Measurements from ENCODE around the gene ISG15. TPM values are rescaled to one million over a fixed set of nuclear protein-coding genes. Genes with fewer than 3 reads are reported as not detected.

The ISG15 gene
- total and polyA plus RNA-seq, 2 of the 13 experiments (the other 11 are each of a cell fraction or from before 2014, with no cell fraction given) = 42.1 to 54.9 TPM

DNA sequence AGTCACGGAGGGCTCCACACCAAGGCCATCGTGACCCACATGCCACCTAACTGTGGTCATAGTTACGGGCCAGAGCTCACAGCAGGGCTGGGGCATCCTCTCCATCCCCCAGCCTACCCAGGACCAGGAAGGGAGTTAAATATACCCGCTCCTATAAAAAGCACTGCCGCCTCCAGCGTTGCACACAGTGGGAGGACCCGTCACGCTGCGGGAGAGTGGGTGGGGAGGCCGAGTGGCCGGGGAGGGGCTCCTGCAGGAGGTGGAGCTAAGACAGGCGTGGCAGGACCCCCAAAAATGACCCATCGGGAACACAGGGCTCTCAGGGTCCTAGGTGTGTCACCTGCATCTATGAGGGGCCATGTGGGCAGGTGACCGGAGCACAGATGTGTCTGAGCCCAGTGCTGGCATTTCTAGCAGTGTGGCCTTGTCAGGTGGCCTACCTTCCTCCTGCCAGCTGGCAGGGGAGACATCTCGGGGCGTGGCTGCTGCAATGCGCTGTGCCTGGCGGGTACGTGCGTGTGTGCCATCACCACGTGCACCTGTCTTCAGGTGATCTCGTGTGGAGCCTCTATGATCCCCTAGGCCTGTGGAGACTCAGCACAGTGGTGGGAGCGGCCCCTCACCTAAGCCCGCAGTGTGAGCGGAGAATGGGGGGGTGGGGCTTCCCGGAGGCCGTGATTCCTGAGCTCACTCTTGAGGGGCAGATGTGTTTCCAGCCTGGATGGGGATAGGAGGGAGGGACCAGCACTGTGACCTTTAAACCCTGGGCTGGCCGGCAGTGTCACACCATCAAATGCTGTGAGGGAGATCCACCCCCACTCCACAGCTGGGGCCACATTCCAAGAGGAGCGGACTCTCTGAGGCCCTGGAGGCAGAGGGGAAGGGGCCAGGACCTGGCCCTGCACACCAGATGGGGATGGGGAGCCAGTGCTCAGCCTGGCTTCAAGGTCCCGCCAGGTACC lies 24.4 kb downstream of the ISG15 start (continued):
- TF ChIP-seq, protein P1, sequence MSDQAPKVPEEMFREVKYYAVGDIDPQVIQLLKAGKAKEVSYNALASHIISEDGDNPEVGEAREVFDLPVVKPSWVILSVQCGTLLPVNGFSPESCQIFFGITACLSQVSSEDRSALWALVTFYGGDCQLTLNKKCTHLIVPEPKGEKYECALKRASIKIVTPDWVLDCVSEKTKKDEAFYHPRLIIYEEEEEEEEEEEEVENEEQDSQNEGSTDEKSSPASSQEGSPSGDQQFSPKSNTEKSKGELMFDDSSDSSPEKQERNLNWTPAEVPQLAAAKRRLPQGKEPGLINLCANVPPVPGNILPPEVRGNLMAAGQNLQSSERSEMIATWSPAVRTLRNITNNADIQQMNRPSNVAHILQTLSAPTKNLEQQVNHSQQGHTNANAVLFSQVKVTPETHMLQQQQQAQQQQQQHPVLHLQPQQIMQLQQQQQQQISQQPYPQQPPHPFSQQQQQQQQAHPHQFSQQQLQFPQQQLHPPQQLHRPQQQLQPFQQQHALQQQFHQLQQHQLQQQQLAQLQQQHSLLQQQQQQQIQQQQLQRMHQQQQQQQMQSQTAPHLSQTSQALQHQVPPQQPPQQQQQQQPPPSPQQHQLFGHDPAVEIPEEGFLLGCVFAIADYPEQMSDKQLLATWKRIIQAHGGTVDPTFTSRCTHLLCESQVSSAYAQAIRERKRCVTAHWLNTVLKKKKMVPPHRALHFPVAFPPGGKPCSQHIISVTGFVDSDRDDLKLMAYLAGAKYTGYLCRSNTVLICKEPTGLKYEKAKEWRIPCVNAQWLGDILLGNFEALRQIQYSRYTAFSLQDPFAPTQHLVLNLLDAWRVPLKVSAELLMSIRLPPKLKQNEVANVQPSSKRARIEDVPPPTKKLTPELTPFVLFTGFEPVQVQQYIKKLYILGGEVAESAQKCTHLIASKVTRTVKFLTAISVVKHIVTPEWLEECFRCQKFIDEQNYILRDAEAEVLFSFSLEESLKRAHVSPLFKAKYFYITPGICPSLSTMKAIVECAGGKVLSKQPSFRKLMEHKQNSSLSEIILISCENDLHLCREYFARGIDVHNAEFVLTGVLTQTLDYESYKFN (CRISPR knock-in tag; conservative IDR thresholded peaks at IDR 0.05) = peak; percentile 86
- TF ChIP-seq EEA1 (CRISPR knock-in tag; IDR thresholded peaks at IDR 0.05; ENCODE audit: borderline replicate concordance) = no peak
- no peak for TF ChIP-seq NONO (IDR thresholded peaks at IDR 0.05)
- TF ChIP-seq NONO (CRISPR knock-in tag; conservative IDR thresholded peaks at IDR 0.05) = 0 out of 2 replicates have a peak, but pooled peaks have one; percentile 4
- TF ChIP-seq ZNF776 (CRISPR knock-in tag; IDR thresholded peaks at IDR 0.05) = no peak
- no peak for TF ChIP-seq ZNF543 (CRISPR knock-in tag; IDR thresholded peaks at IDR 0.05)
- TF ChIP-seq ZBTB25 (CRISPR knock-in tag; IDR thresholded peaks at IDR 0.05) = no peak
- TF ChIP-seq ZFP91 (CRISPR knock-in tag; IDR thresholded peaks at IDR 0.05; ENCODE audit: borderline replicate concordance) = peak; percentile 74; the same call in 1 of the 2 replicates
- peak; percentile 46; the same call in 1 of the 2 replicates for TF ChIP-seq GATAD2A (CRISPR knock-in tag; IDR thresholded peaks at IDR 0.05)
- no peak for TF ChIP-seq TOE1 (CRISPR knock-in tag; IDR thresholded peaks at IDR 0.05)
- TF ChIP-seq ZNF557 (CRISPR knock-in tag; IDR thresholded peaks at IDR 0.05) = no peak
- no peak for TF ChIP-seq ATM (IDR thresholded peaks at IDR 0.05; ENCODE audit: borderline replicate concordance)
- TF ChIP-seq ATF1 (CRISPR knock-in tag; IDR thresholded peaks at IDR 0.05) = no peak
- peak; percentile 68; the same call in 1 of the 2 replicates for TF ChIP-seq ZNF343 (CRISPR knock-in tag; IDR thresholded peaks at IDR 0.05)
- no peak for TF ChIP-seq ZFP36 (IDR thresholded peaks at IDR 0.05; ENCODE audit: borderline replicate concordance, low read depth, low read length, partially characterized antibody)
- no peak; the same call in 1 of the 2 replicates for TF ChIP-seq PITX1 (CRISPR knock-in tag; IDR thresholded peaks at IDR 0.05)
- TF ChIP-seq RXRB (CRISPR knock-in tag; IDR thresholded peaks at IDR 0.05; ENCODE audit: borderline replicate concordance) = peak; percentile 28; the same call in 1 of the 2 replicates
- TF ChIP-seq ZNF883 (CRISPR knock-in tag; IDR thresholded peaks at IDR 0.05; ENCODE audit: not compliant biosample characterization) = peak; percentile 29
- no peak for TF ChIP-seq BCL6 (CRISPR knock-in tag; IDR thresholded peaks at IDR 0.05)
- TF ChIP-seq HDAC1 (CRISPR knock-in tag; IDR thresholded peaks at IDR 0.05) = peak; percentile 65
- TF ChIP-seq RBM39 (IDR thresholded peaks at IDR 0.05; ENCODE audit: low read depth, low read length, poor library complexity, severe bottlenecking) = no peak
- TF ChIP-seq HNRNPL (IDR thresholded peaks at IDR 0.05; ENCODE audit: low read depth, low read length) = 0 out of 2 replicates have a peak, but pooled peaks have one; percentile 41
- TF ChIP-seq ZNF766 (CRISPR knock-in tag; IDR thresholded peaks at IDR 0.05; ENCODE audit: borderline replicate concordance) = no peak
- TF ChIP-seq ZNF616 (CRISPR knock-in tag; IDR thresholded peaks at IDR 0.05; ENCODE audit: low read depth) = no peak

Data from HepG2 (cell line).